GM10266 (cell line): ENCODE results near the gene USP34.

Experiments
- DNase-seq: peaks from one replicate; pipeline ENCODE4 v3.0.0; 2012; ENCODE audit errors: extremely low spot score
- TF ChIP-seq, protein P1 (sequence below): IDR thresholded peaks from 2 replicates; pipeline ENCODE4 v1.5.1; 2012; ENCODE audit warnings: mild to moderate bottlenecking, low read depth; ENCODE audit not compliant: control insufficient read depth, insufficient read depth; ENCODE audit errors: missing control alignments

Gene USP34

DNA sequence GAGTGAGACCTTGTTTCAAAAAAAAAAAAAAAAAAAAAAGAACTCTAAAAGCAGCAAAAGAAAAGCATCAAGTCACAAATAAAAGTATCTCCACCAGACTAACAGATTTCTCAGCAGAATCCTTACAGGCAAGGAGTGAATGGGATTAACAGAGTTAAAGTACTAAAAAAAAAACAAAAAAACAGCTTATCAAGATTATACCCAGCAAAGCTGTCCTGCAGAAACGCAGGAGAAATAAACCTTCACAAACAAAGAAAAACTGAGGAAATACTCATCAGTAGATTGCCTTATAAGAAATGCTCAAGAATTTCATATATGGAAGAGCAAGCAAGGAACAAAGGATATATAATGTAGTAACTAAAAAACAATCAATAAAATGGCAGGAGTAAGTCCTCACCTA lies 35.6 kb downstream of the USP34 start:
- TF ChIP-seq, protein P1, sequence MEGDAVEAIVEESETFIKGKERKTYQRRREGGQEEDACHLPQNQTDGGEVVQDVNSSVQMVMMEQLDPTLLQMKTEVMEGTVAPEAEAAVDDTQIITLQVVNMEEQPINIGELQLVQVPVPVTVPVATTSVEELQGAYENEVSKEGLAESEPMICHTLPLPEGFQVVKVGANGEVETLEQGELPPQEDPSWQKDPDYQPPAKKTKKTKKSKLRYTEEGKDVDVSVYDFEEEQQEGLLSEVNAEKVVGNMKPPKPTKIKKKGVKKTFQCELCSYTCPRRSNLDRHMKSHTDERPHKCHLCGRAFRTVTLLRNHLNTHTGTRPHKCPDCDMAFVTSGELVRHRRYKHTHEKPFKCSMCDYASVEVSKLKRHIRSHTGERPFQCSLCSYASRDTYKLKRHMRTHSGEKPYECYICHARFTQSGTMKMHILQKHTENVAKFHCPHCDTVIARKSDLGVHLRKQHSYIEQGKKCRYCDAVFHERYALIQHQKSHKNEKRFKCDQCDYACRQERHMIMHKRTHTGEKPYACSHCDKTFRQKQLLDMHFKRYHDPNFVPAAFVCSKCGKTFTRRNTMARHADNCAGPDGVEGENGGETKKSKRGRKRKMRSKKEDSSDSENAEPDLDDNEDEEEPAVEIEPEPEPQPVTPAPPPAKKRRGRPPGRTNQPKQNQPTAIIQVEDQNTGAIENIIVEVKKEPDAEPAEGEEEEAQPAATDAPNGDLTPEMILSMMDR, result no peak
- DNase-seq, result no peak

DNA sequence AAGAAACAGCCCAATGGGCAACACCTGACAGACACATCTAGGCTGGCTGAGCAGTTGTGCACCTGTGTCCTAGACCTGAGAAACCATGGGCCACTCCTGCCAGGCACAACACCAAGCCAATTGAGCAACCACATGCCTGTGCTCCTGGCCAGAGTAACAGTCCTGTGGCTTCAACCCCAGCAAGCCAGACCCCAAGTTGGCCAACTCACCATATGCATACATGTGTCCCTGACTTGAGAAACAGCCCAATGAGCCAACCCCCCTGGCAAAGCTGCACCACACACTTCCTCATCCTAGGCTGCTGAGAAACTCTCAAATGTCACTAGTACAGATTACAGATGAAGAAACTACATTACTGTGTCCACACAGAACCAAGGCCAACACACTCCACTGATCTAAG lies 36.6 kb downstream of the USP34 start:
- DNase-seq, result no peak
- TF ChIP-seq, protein P1, result no peak

DNA sequence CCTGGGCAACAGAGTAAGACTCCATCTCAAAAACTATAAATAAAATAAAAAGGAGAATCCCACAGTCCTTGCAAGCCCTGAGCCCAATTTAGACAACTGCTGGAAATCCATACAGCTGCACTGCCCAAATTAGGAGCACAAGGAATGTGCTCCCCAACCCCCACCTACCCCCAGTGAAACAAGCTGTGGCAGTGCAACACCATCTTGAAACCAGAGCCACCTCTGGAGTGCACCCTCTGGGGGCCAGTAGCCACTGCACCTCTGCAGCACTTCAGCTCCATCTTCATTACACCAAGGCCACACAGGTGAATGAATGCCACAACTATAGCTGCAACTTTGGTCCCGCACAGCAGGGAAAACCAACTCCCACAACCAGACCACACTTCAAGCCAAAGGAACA lies 37.3 kb downstream of the USP34 start:
- no peak for DNase-seq
- TF ChIP-seq, protein P1, result no peak

- DNase-seq, result no peak
- TF ChIP-seq, protein P1, result no peak
Measured at GRCh38 chr2:61432990-61433389, 37.9 kb downstream of the USP34 start.

- no peak for DNase-seq
- TF ChIP-seq, protein P1, result no peak
Measured at GRCh38 chr2:61431345-61431744, 39.5 kb downstream of the USP34 start.

- TF ChIP-seq, protein P1, result peak; percentile 92
- peak; percentile 53 for DNase-seq
Measured at GRCh38 chr2:61426267-61426897, 44.5 kb downstream of the USP34 start.

GRCh38 chr2:61425605-61426155 lies 45.2 kb downstream of the USP34 start:
- DNase-seq, result no peak
- TF ChIP-seq, protein P1, result no peak
